Epithelial cell of proximal tubule (primary cell): Measurements from ENCODE around the gene ECT2. TPM values are rescaled to one million over a fixed set of nuclear protein-coding genes. Genes with fewer than 3 reads are reported as not detected.
A peak's percentile ranks its signal among the peaks of the same experiment; 100 is the strongest.

ENCODE experiments used
- DNase-seq: peaks from one replicate; pipeline ENCODE4 v3.0.0-alpha.2; 2011; ENCODE audit warnings: low read depth
- H3K4me3 ChIP-seq: 2 replicates; pipeline ENCODE4 v1.5.1; 2011; ENCODE audit warnings: low read depth, mild to moderate bottlenecking, low read length
- CTCF ChIP-seq: conservative IDR thresholded peaks from 2 replicates; pipeline ENCODE4 v1.5.1; 2012; ENCODE audit warnings: low read depth, mild to moderate bottlenecking, low read length
- total RNA-seq: library from RNA; depleted of rRNA; stranded (reverse); fragments of >200 nt; gene quantifications from 2 replicates; pipeline ENCODE4 v1.2.3, GENCODE V29; 2015

The ECT2 gene
- total RNA-seq, 1 donor from 2014 or later = 98.8 TPM

GRCh38 chr3:172840913-172841312, 90.4 kb downstream of the ECT2 start:
- H3K4me3 ChIP-seq = no peak overlapping the region
- no peak for TF ChIP-seq CTCF
- DNase-seq = no peak

GRCh38 chr3:172844428-172844827, 93.9 kb downstream of the ECT2 start:
- no peak for TF ChIP-seq CTCF
- H3K4me3 ChIP-seq = no peak overlapping the region
- DNase-seq = no peak

- H3K4me3 ChIP-seq = no peak overlapping the region
- TF ChIP-seq CTCF = no peak
- no peak for DNase-seq
These were observed 95.6 kb downstream of the ECT2 start for GRCh38 chr3:172846103-172846561.

- no peak overlapping the region for H3K4me3 ChIP-seq
- DNase-seq = peak; percentile 52
- TF ChIP-seq CTCF = no peak
These were observed 96.2 kb downstream of the ECT2 start for GRCh38 chr3:172846706-172847105.

- TF ChIP-seq CTCF = no peak
- no peak overlapping the region for H3K4me3 ChIP-seq
- no peak for DNase-seq
These were observed 96.8 kb downstream of the ECT2 start for GRCh38 chr3:172847292-172847691.

- no peak for TF ChIP-seq CTCF
- peak; percentile 32 for DNase-seq
- H3K4me3 ChIP-seq = no peak overlapping the region
These were observed 98.4 kb downstream of the ECT2 start for GRCh38 chr3:172848910-172849309.

- H3K4me3 ChIP-seq = no peak overlapping the region
- TF ChIP-seq CTCF = no peak
- no peak for DNase-seq
These were observed 102.5 kb downstream of the ECT2 start for GRCh38 chr3:172853005-172853404.
